NCI-H1105 (cell line): Measurements from ENCODE around the gene TEX10.
"Not testable (repeated sequence)": the region's sequence is repeated elsewhere in the genome, so short reads cannot be mapped to it uniquely, and the experiment has no call there.

Experiments used
- DNase-seq: peaks from one replicate; lab custom pipeline; 2025; lab: John Stamatoyannopoulos, UW

Gene TEX10

GRCh38 chr9:100346836-100347235 is 5.9 kb downstream of the TEX10 start:
- DNase-seq = no peak

GRCh38 chr9:100341889-100342288 is 10.9 kb downstream of the TEX10 start:
- no peak for DNase-seq

- DNase-seq = no peak
Measured at GRCh38 chr9:100340224-100340623, 12.5 kb downstream of the TEX10 start.

- not testable (repeated sequence) for DNase-seq
Measured at GRCh38 chr9:100338736-100339135, 14.0 kb downstream of the TEX10 start.

GRCh38 chr9:100324594-100325200 is 28.0 kb downstream of the TEX10 start:
- no peak for DNase-seq

GRCh38 chr9:100322954-100323536 is 29.7 kb downstream of the TEX10 start:
- peak; percentile 32 for DNase-seq

- no peak for DNase-seq
Measured at GRCh38 chr9:100317706-100318105, 35.0 kb downstream of the TEX10 start.

GRCh38 chr9:100315561-100315960 is 37.2 kb downstream of the TEX10 start:
- no peak for DNase-seq

- DNase-seq = no peak
Measured at GRCh38 chr9:100309992-100310391, 42.8 kb downstream of the TEX10 start.

GRCh38 chr9:100308965-100309564 is 43.7 kb downstream of the TEX10 start:
- no peak for DNase-seq

GRCh38 chr9:100307080-100307479 is 45.7 kb downstream of the TEX10 start:
- DNase-seq = no peak

- DNase-seq = no peak
Measured at GRCh38 chr9:100306283-100306682, 46.5 kb downstream of the TEX10 start.

- DNase-seq = no peak
Measured at GRCh38 chr9:100303747-100304146, 49.0 kb downstream of the TEX10 start.

- no peak for DNase-seq
Measured at GRCh38 chr9:100298378-100298777, 54.4 kb downstream of the TEX10 start.

- no peak for DNase-seq
Measured at GRCh38 chr9:100296407-100296806, 56.3 kb downstream of the TEX10 start.

GRCh38 chr9:100295240-100295639 is 57.5 kb downstream of the TEX10 start:
- DNase-seq = no peak

- no peak for DNase-seq
Measured at GRCh38 chr9:100294806-100295205, 57.9 kb downstream of the TEX10 start.

GRCh38 chr9:100294341-100294740 is 58.4 kb downstream of the TEX10 start:
- no peak for DNase-seq

- no peak for DNase-seq
Measured at GRCh38 chr9:100292414-100292813, 60.3 kb downstream of the TEX10 start.

- no peak for DNase-seq
Measured at GRCh38 chr9:100290714-100291113, 62.0 kb downstream of the TEX10 start.

GRCh38 chr9:100287186-100287585 is 65.6 kb downstream of the TEX10 start:
- no peak for DNase-seq

- no peak for DNase-seq
Measured at GRCh38 chr9:100286257-100286656, 66.5 kb downstream of the TEX10 start.

- no peak for DNase-seq
Measured at GRCh38 chr9:100285601-100286000, 67.1 kb downstream of the TEX10 start.

- no peak for DNase-seq
Measured at GRCh38 chr9:100285080-100285479, 67.7 kb downstream of the TEX10 start.
